HFFc6 (cell line): ENCODE results near the gene POU6F1. TPM values are rescaled to one million over a fixed set of nuclear protein-coding genes. Genes with fewer than 3 reads are reported as not detected.

Experiments used
- DNase-seq: peaks from one replicate; pipeline ENCODE4 v3.0.0-alpha.2; 2018
- H3K27ac Mint-ChIP-seq: 2 replicates; pipeline ENCODE4 v1.8.0; 2020; ENCODE audit warnings: mild to moderate bottlenecking, mixed read lengths
- H3K27me3 Mint-ChIP-seq: 2 replicates; pipeline ENCODE4 v1.8.0; 2021; ENCODE audit warnings: mild to moderate bottlenecking, moderate library complexity, mixed read lengths; ENCODE audit not compliant: insufficient read depth
- H3K36me3 Mint-ChIP-seq: 2 replicates; pipeline ENCODE4 v1.8.0; 2021; ENCODE audit warnings: low read depth, mixed read lengths
- H3K4me1 Mint-ChIP-seq: 2 replicates; pipeline ENCODE4 v1.8.0; 2020; ENCODE audit warnings: low read depth, mixed read lengths
- H3K4me3 Mint-ChIP-seq: 2 replicates; pipeline ENCODE4 v1.8.0; 2020; ENCODE audit warnings: mild to moderate bottlenecking, moderate library complexity, mixed read lengths
- H3K9me3 Mint-ChIP-seq: 2 replicates; pipeline ENCODE4 v1.8.0; 2020; ENCODE audit warnings: mild to moderate bottlenecking, mixed read lengths
- CTCF ChIP-seq: fragments of 200-600 bp; sonication (generic); IDR thresholded peaks from 2 replicates; pipeline ENCODE4 v1.5.0; 2021; ENCODE audit warnings: antibody characterized with exemption, mild to moderate bottlenecking
- total RNA-seq, 6 experiments: library from RNA; stranded (reverse); fragmentation: NEBNext Ultra II Directional; extraction: Animal tissue kit (Norgen Biotek cat#: 25700); gene quantifications; 2 replicates in 1 of 6; 3 replicates in 5 of 6; pipeline ENCODE4 v1.2.3, GENCODE V29; 2021

POU6F1 gene
- total RNA-seq, 6 experiments from 2014 or later = 3.6 to 5.8 (median 4.2) TPM

GRCh38 chr12:51171884-51172514, 45.9 kb downstream of the POU6F1 start:
- no peak overlapping the region for H3K27ac Mint-ChIP-seq
- H3K4me1 Mint-ChIP-seq = peaks cover 16% of the 10 kb centered on the region
- no peaks in the 10 kb centered on the region for H3K9me3 Mint-ChIP-seq
- no peaks in the 10 kb centered on the region for H3K36me3 Mint-ChIP-seq
- no peak overlapping the region for H3K4me3 Mint-ChIP-seq
- H3K27me3 Mint-ChIP-seq = peaks cover 1% of the 10 kb centered on the region; the same call in 1 of the 2 replicates
- no peak for TF ChIP-seq CTCF
- DNase-seq = no peak

- no peak overlapping the region for H3K4me3 Mint-ChIP-seq
- TF ChIP-seq CTCF = no peak
- H3K9me3 Mint-ChIP-seq = no peaks in the 10 kb centered on the region
- peaks cover 1% of the 10 kb centered on the region; the same call in 1 of the 2 replicates for H3K27me3 Mint-ChIP-seq
- no peak for DNase-seq
- H3K36me3 Mint-ChIP-seq = peaks cover 6% of the 10 kb centered on the region; the same call in 1 of the 2 replicates
- no peak overlapping the region for H3K27ac Mint-ChIP-seq
- peaks cover 6% of the 10 kb centered on the region; the same call in 1 of the 2 replicates for H3K4me1 Mint-ChIP-seq
These were observed 54.1 kb downstream of the POU6F1 start for GRCh38 chr12:51163795-51164194.

GRCh38 chr12:51162217-51162616, 55.6 kb downstream of the POU6F1 start:
- Mint-ChIP-seq H3K9me3 (no peaks in the 10 kb centered on the region), H3K27ac (no peak overlapping the region), H3K4me3 (no peak overlapping the region), H3K4me1 (peaks cover 6% of the 10 kb centered on the region; the same call in 1 of the 2 replicates), H3K36me3 (peaks cover 6% of the 10 kb centered on the region; the same call in 1 of the 2 replicates), H3K27me3 (peaks cover 3% of the 10 kb centered on the region; the same call in 1 of the 2 replicates)
- TF ChIP-seq CTCF = no peak
- no peak for DNase-seq

GRCh38 chr12:51160814-51161459, 56.9 kb downstream of the POU6F1 start:
- Mint-ChIP-seq H3K4me3 (no peak overlapping the region), H3K9me3 (no peaks in the 10 kb centered on the region), H3K27ac (no peak overlapping the region), H3K4me1 (peaks cover 15% of the 10 kb centered on the region), H3K36me3 (peaks cover 6% of the 10 kb centered on the region; the same call in 1 of the 2 replicates), H3K27me3 (peaks cover 2% of the 10 kb centered on the region; the same call in 1 of the 2 replicates)
- TF ChIP-seq CTCF = no peak
- DNase-seq = no peak

- Mint-ChIP-seq H3K4me3 (no peak overlapping the region), H3K27ac (no peak overlapping the region), H3K36me3 (no peaks in the 10 kb centered on the region), H3K4me1 (peaks cover 10% of the 10 kb centered on the region), H3K27me3 (peaks cover 2% of the 10 kb centered on the region; the same call in 1 of the 2 replicates), H3K9me3 (no peaks in the 10 kb centered on the region)
- no peak for TF ChIP-seq CTCF
- DNase-seq = no peak
These were observed 61.6 kb downstream of the POU6F1 start for GRCh38 chr12:51156245-51156765.
